ENCODE results near the gene MIOS. TPM values are rescaled to one million over a fixed set of nuclear protein-coding genes. Genes with fewer than 3 reads are reported as not detected.

The MIOS gene
- polyA plus RNA-seq, 1 experiment, result 11.8 TPM

- ChIA-PET CTCF (no interaction called here), POLR2A (no interaction called here)
- no peak for TF ChIP-seq CTCF (IDR thresholded peaks at IDR 0.05; ENCODE audit: insufficient read depth, low read depth, low read length)
- DNase-seq (ENCODE audit: low read depth), result no peak
- no peaks in the 10 kb centered on the region for H3K36me3 ChIP-seq (ENCODE audit: control insufficient read depth, insufficient read depth, low read length)
- H3K27me3 ChIP-seq (ENCODE audit: control insufficient read depth, insufficient read depth, low read length), result no peaks in the 10 kb centered on the region
- H3K4me3 ChIP-seq (ENCODE audit: low read depth, low read length), result no peak overlapping the region
These were observed 3.9 kb downstream of the MIOS start for GRCh38 chr7:7570584-7570983.

GRCh38 chr7:7573701-7574100, 7.0 kb downstream of the MIOS start:
- no peak for TF ChIP-seq CTCF (IDR thresholded peaks at IDR 0.05; ENCODE audit: insufficient read depth, low read depth, low read length)
- Histone ChIP-seq H3K4me3 (ENCODE audit: low read depth, low read length) (no peak overlapping the region), H3K27me3 (ENCODE audit: control insufficient read depth, insufficient read depth, low read length) (no peaks in the 10 kb centered on the region), H3K36me3 (ENCODE audit: control insufficient read depth, insufficient read depth, low read length) (no peaks in the 10 kb centered on the region)
- DNase-seq (ENCODE audit: low read depth), result no peak
- ChIA-PET CTCF (no interaction called here), POLR2A (no interaction called here)

GRCh38 chr7:7576344-7576743, 9.7 kb downstream of the MIOS start:
- H3K36me3 ChIP-seq (ENCODE audit: control insufficient read depth, insufficient read depth, low read length), result no peaks in the 10 kb centered on the region
- POLR2A ChIA-PET, result no interaction called here
- CTCF ChIA-PET, result no interaction called here

GRCh38 chr7:7577888-7578287, 11.2 kb downstream of the MIOS start:
- no peak for TF ChIP-seq CTCF (IDR thresholded peaks at IDR 0.05; ENCODE audit: insufficient read depth, low read depth, low read length)
- ChIA-PET CTCF (no interaction called here), POLR2A (no interaction called here)
- Histone ChIP-seq H3K27me3 (ENCODE audit: control insufficient read depth, insufficient read depth, low read length) (no peaks in the 10 kb centered on the region), H3K36me3 (ENCODE audit: control insufficient read depth, insufficient read depth, low read length) (peaks cover 1% of the 10 kb centered on the region; the same call in 1 of the 2 replicates), H3K4me3 (ENCODE audit: low read depth, low read length) (no peak overlapping the region)
- no peak for DNase-seq (ENCODE audit: low read depth)

More at GRCh38 chr7:7576344-7576743, 9.7 kb downstream of the MIOS start:
- no peak overlapping the region for H3K4me3 ChIP-seq (ENCODE audit: low read depth, low read length)
- DNase-seq (ENCODE audit: low read depth), result no peak
- no peaks in the 10 kb centered on the region for H3K27me3 ChIP-seq (ENCODE audit: control insufficient read depth, insufficient read depth, low read length)
- no peak for TF ChIP-seq CTCF (IDR thresholded peaks at IDR 0.05; ENCODE audit: insufficient read depth, low read depth, low read length)

GRCh38 chr7:7579638-7580037, 13.0 kb downstream of the MIOS start:
- H3K36me3 ChIP-seq (ENCODE audit: control insufficient read depth, insufficient read depth, low read length), result peaks cover 1% of the 10 kb centered on the region; the same call in 1 of the 2 replicates
- TF ChIP-seq CTCF (IDR thresholded peaks at IDR 0.05; ENCODE audit: insufficient read depth, low read depth, low read length), result no peak
- DNase-seq (ENCODE audit: low read depth), result no peak
- no peaks in the 10 kb centered on the region for H3K27me3 ChIP-seq (ENCODE audit: control insufficient read depth, insufficient read depth, low read length)
- no peak overlapping the region for H3K4me3 ChIP-seq (ENCODE audit: low read depth, low read length)
- CTCF ChIA-PET, result no interaction called here
- POLR2A ChIA-PET, result no interaction called here
